Mesenchymal stem cell (in vitro differentiated cells and primary cell): Measurements from ENCODE around the gene FAM114A2.

Experiments
- DNase-seq: peaks from one replicate; pipeline ENCODE4 v3.0.0-alpha.2; 2013
- H2AFZ ChIP-seq: one replicate; pipeline ENCODE4 v1.6.1; 2013; ENCODE audit warnings: low read depth, mild to moderate bottlenecking, control low read depth, inconsistent platforms, low read length, moderate library complexity
- H2AK5ac ChIP-seq: 2 replicates; pipeline ENCODE4 v1.6.1; 2013; ENCODE audit warnings: low read length, moderate library complexity, mild to moderate bottlenecking, inconsistent platforms; ENCODE audit not compliant: severe bottlenecking
- H2BK120ac ChIP-seq: one replicate; pipeline ENCODE4 v1.6.1; 2013; ENCODE audit warnings: low read depth, mild to moderate bottlenecking, inconsistent platforms, low read length, moderate library complexity
- H2BK12ac ChIP-seq, 2 experiments: one replicate each; pipeline ENCODE4 v1.6.1; 2013; ENCODE audit warnings: inconsistent platforms in 2 of 2, low read length in 2 of 2, mild to moderate bottlenecking in 2 of 2, moderate library complexity in 2 of 2, control low read depth in 1 of 2
- H2BK15ac ChIP-seq: one replicate; pipeline ENCODE4 v1.6.1; 2013; ENCODE audit warnings: mild to moderate bottlenecking, low read depth, inconsistent platforms; ENCODE audit not compliant: poor library complexity, severe bottlenecking
- H2BK5ac ChIP-seq: 2 replicates; pipeline ENCODE4 v1.6.1; 2013; ENCODE audit warnings: low read depth, mild to moderate bottlenecking, low read length, control low read depth, inconsistent platforms; ENCODE audit not compliant: poor library complexity, severe bottlenecking
- H3K14ac ChIP-seq, 2 experiments: one replicate each; pipeline ENCODE4 v1.6.1; 2013; ENCODE audit warnings: inconsistent platforms in 2 of 2, low read length in 2 of 2, control low read depth in 1 of 2, mild to moderate bottlenecking in 1 of 2, moderate library complexity in 1 of 2
- H3K18ac ChIP-seq, 2 experiments: one replicate each; pipeline ENCODE4 v1.6.1; 2013; ENCODE audit warnings: inconsistent platforms in 2 of 2, low read length in 2 of 2, control low read depth in 1 of 2, low read depth in 1 of 2, mild to moderate bottlenecking in 1 of 2
- H3K23ac ChIP-seq, 2 experiments: one replicate each; pipeline ENCODE4 v1.6.1; 2013; ENCODE audit warnings: inconsistent platforms in 2 of 2, low read length in 2 of 2, mild to moderate bottlenecking in 2 of 2, moderate library complexity in 2 of 2, control low read depth in 1 of 2
- H3K27ac ChIP-seq: 2 replicates; pipeline ENCODE4 v1.5.1; 2013; ENCODE audit warnings: mild to moderate bottlenecking, moderate library complexity, low read length, control low read depth, inconsistent platforms; ENCODE audit not compliant: poor library complexity, severe bottlenecking
- H3K27me3 ChIP-seq, 2 experiments: 2 replicates each; pipeline versions ENCODE4 v1.6.1 to v1.7.0; 2013; ENCODE audit warnings: low read length in 2 of 2, mild to moderate bottlenecking in 2 of 2, moderate library complexity in 2 of 2, control low read depth in 1 of 2, inconsistent platforms in 1 of 2; ENCODE audit not compliant: control insufficient read depth in 1 of 2, insufficient read depth in 1 of 2
- H3K36me3 ChIP-seq, 2 experiments: 2 replicates each; pipeline versions ENCODE4 v1.6.1 to v1.7.0; 2013; ENCODE audit warnings: low read length in 2 of 2, control low read depth in 1 of 2, inconsistent platforms in 1 of 2, low read depth in 1 of 2, mild to moderate bottlenecking in 1 of 2; ENCODE audit not compliant: insufficient read depth in 2 of 2, control insufficient read depth in 1 of 2
- H3K4ac ChIP-seq, 2 experiments: one replicate each; pipeline ENCODE4 v1.6.1; 2013; ENCODE audit warnings: inconsistent platforms in 2 of 2, low read length in 2 of 2, mild to moderate bottlenecking in 2 of 2, moderate library complexity in 2 of 2, control low read depth in 1 of 2, low read depth in 1 of 2
- H3K4me1 ChIP-seq: 2 replicates; pipeline ENCODE4 v1.6.1; 2013; ENCODE audit warnings: low read depth, low read length, control low read depth; ENCODE audit not compliant: control insufficient read depth, insufficient read depth
- H3K4me2 ChIP-seq: 2 replicates; pipeline ENCODE4 v1.6.1; 2013; ENCODE audit warnings: low read length, mild to moderate bottlenecking, inconsistent platforms; ENCODE audit not compliant: poor library complexity, severe bottlenecking
- H3K4me3 ChIP-seq, 2 experiments: 2 replicates each; pipeline versions ENCODE4 v1.5.1 to v1.7.0; 2013; ENCODE audit warnings: low read length in 2 of 2, mild to moderate bottlenecking in 2 of 2, control low read depth in 1 of 2, low read depth in 1 of 2; ENCODE audit not compliant: insufficient read depth in 1 of 2
- H3K79me1 ChIP-seq: replicated peaks from 2 replicates; pipeline ENCODE4 v1.6.1; 2013; ENCODE audit warnings: mild to moderate bottlenecking, control low read depth, low read length, inconsistent platforms; ENCODE audit not compliant: poor library complexity, severe bottlenecking
- H3K9ac ChIP-seq: 2 replicates; pipeline ENCODE4 v1.7.0; 2013; ENCODE audit warnings: mild to moderate bottlenecking, low read length, moderate library complexity
- H3K9me3 ChIP-seq: 2 replicates; pipeline ENCODE4 v1.7.0; 2013; ENCODE audit warnings: mild to moderate bottlenecking, low read length; ENCODE audit not compliant: control insufficient read depth
- H4K8ac ChIP-seq: one replicate; pipeline ENCODE4 v1.6.1; 2013; ENCODE audit warnings: inconsistent platforms, mild to moderate bottlenecking, low read length, moderate library complexity
- H4K91ac ChIP-seq: one replicate; pipeline ENCODE4 v1.6.1; 2013; ENCODE audit warnings: mild to moderate bottlenecking, low read length, inconsistent platforms
- WGBS: methylation state at CpG from one replicate; pipeline ENCODE4 v1.1.7; 2013; ENCODE audit warnings: mixed read lengths; 5-methylcytosine and 5-hydroxymethylcytosine counted together

The FAM114A2 gene

GRCh38 chr5:154044099-154044498 is 5.4 kb upstream of the FAM114A2 start:
- 99% methylated on average over 3 of the region's 3 CpGs for WGBS
- no peak overlapping the region for H4K8ac ChIP-seq
- H2BK5ac ChIP-seq: no peak overlapping the region
- H3K27ac ChIP-seq: no peak overlapping the region
- H2AFZ ChIP-seq: no peak overlapping the region
- H2BK120ac ChIP-seq: no peak overlapping the region
- H3K4me2 ChIP-seq: no peak overlapping the region
- no peaks in the 10 kb centered on the region for H3K27me3 ChIP-seq
- H3K14ac ChIP-seq: no peak overlapping the region
- H3K23ac ChIP-seq: no peak overlapping the region
- H2BK12ac ChIP-seq: no peak overlapping the region
- no peak overlapping the region for H4K91ac ChIP-seq
- H2AK5ac ChIP-seq: no peak overlapping the region
- H3K9me3 ChIP-seq: no peaks in the 10 kb centered on the region
- peaks cover 4 to 9% of the 10 kb centered on the region in 2 experiments for H3K36me3 ChIP-seq
- no peak overlapping the region for H3K18ac ChIP-seq
- H3K79me1 ChIP-seq: peaks cover 40% of the 10 kb centered on the region
- no peaks in the 10 kb centered on the region for H3K4me1 ChIP-seq
- no peak overlapping the region for H2BK15ac ChIP-seq
- DNase-seq: no peak
- H3K9ac ChIP-seq: no peak overlapping the region
- no peak overlapping the region for H3K4ac ChIP-seq
- H3K4me3 ChIP-seq: no peak overlapping the region

- no peak overlapping the region for H2BK5ac ChIP-seq
- no peaks in the 10 kb centered on the region for H3K4me1 ChIP-seq
- H4K8ac ChIP-seq: no peak overlapping the region
- no peak overlapping the region for H2BK15ac ChIP-seq
- no peak overlapping the region for H3K4ac ChIP-seq
- WGBS: 100% methylated on average over 1 of the region's 2 CpGs
- H3K9ac ChIP-seq: no peak overlapping the region
- no peak overlapping the region for H2AFZ ChIP-seq
- no peak for DNase-seq
- H3K14ac ChIP-seq: no peak overlapping the region
- peaks cover 46% of the 10 kb centered on the region for H3K79me1 ChIP-seq
- no peak overlapping the region for H4K91ac ChIP-seq
- no peak overlapping the region for H3K4me3 ChIP-seq
- H2AK5ac ChIP-seq: no peak overlapping the region
- no peak overlapping the region for H2BK12ac ChIP-seq
- H2BK120ac ChIP-seq: no peak overlapping the region
- peaks cover 4 to 9% of the 10 kb centered on the region in 2 experiments for H3K36me3 ChIP-seq
- H3K23ac ChIP-seq: no peak overlapping the region
- H3K18ac ChIP-seq: no peak overlapping the region
- H3K9me3 ChIP-seq: no peaks in the 10 kb centered on the region
- no peak overlapping the region for H3K27ac ChIP-seq
- no peak overlapping the region for H3K4me2 ChIP-seq
- H3K27me3 ChIP-seq: no peaks in the 10 kb centered on the region
Observed at GRCh38 chr5:154042766-154043165, 4.1 kb upstream of the FAM114A2 start.

DNA sequence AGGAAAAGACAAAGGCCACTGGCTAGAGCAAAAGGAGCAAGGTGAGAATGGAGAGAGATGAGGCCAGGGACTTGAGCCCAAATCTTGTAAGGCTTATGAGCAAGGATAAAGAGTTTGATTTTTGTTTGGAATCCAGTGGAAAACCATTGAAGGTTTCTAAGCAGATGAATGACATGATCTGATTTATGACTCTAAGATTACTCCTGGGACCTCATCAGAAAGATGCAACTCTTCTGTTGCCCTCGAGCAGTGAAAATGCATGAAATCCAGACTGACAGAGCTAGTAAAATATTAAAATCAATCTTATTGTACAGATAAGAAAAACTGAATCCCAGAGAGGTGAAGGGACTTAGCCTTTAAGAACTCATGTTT is 734 bp upstream of the FAM114A2 start:
- peak overlapping the region in 1 of 2 experiments; percentile 94 for H3K4me3 ChIP-seq
- no CpG with 5 or more reads among the region's 1 CpG for WGBS

DNA sequence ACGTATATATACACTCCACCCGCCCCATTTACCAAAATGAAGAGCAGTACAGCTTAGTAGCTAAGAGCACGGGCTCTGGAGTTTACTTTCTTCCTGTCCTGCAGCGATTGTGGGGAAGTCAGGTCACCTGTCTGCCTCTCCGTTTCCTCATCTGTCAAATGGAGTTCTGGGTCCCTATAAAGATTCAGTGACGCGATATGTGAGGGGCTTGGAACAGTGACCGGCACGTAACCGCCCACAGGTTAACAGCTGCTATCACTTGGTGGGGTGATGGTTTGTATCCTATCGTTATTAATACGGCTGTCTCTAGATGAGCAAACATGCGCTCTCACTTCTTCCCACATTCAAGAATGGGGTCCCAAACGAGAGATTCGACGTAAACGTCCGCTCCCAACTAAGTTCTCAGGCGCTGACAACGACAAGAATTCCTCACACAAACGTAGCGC is 426 bp downstream of the FAM114A2 start:
- Histone ChIP-seq H3K36me3 (peaks cover 0 to 4% of the 10 kb centered on the region in 2 experiments), H3K14ac (peak overlapping the region in 1 of 2 experiments; percentile 90), H2BK120ac (peak overlapping the region; percentile 54), H3K18ac (peak overlapping the region; percentile 83 to 92), H3K9ac (peak overlapping the region; percentile 96), H3K23ac (no peak overlapping the region), H2BK12ac (no peak overlapping the region), H3K9me3 (no peaks in the 10 kb centered on the region), H3K4me3 (peak overlapping the region; percentile 82 to 94), H3K4me2 (peak overlapping the region; percentile 62), H3K79me1 (peaks cover 31% of the 10 kb centered on the region), H3K27me3 (no peaks in the 10 kb centered on the region), H3K27ac (peak overlapping the region; percentile 44), H2BK5ac (no peak overlapping the region), H3K4me1 (no peaks in the 10 kb centered on the region), H4K91ac (no peak overlapping the region), H2AFZ (peak overlapping the region; percentile 91), H3K4ac (peak overlapping the region; percentile 71 to 79), H2AK5ac (no peak overlapping the region), H2BK15ac (no peak overlapping the region), H4K8ac (peak overlapping the region; percentile 98)
- WGBS: 4% methylated on average over 17 of the region's 22 CpGs
- no peak for DNase-seq

More for the DNA sequence above, 734 bp upstream of the FAM114A2 start:
- Histone ChIP-seq H3K23ac (no peak overlapping the region), H3K4me2 (peak overlapping the region; percentile 81), H3K9ac (peak overlapping the region; percentile 96), H2AK5ac (no peak overlapping the region), H3K79me1 (peaks cover 37% of the 10 kb centered on the region), H2BK12ac (no peak overlapping the region), H3K4ac (peak overlapping the region in 1 of 2 experiments; percentile 56), H3K4me1 (no peaks in the 10 kb centered on the region), H3K36me3 (no peaks in the 10 kb centered on the region), H4K8ac (no peak overlapping the region), H2BK120ac (no peak overlapping the region), H3K27ac (no peak overlapping the region), H3K18ac (no peak overlapping the region), H2BK15ac (no peak overlapping the region), H3K14ac (no peak overlapping the region), H3K9me3 (no peaks in the 10 kb centered on the region), H4K91ac (no peak overlapping the region), H2AFZ (no peak overlapping the region), H3K27me3 (no peaks in the 10 kb centered on the region), H2BK5ac (no peak overlapping the region)
- no peak for DNase-seq
